LNCaP clone FGC (cell line): ENCODE results near the gene U2AF1L4.

Experiments
- DNase-seq: peaks from one replicate; pipeline ENCODE4 v3.0.0-alpha.2; 2011; ENCODE audit warnings: low read depth
- H3K4me3 ChIP-seq: 2 replicates; pipeline ENCODE4 v1.5.1; 2011; ENCODE audit warnings: mild to moderate bottlenecking, low read depth, low read length, control low read depth
- CTCF ChIP-seq: IDR thresholded peaks from 2 replicates; pipeline ENCODE4 v1.5.1; 2012; ENCODE audit warnings: mild to moderate bottlenecking; ENCODE audit not compliant: control insufficient read depth, insufficient read depth; ENCODE audit errors: extremely low read depth

Gene U2AF1L4

DNA sequence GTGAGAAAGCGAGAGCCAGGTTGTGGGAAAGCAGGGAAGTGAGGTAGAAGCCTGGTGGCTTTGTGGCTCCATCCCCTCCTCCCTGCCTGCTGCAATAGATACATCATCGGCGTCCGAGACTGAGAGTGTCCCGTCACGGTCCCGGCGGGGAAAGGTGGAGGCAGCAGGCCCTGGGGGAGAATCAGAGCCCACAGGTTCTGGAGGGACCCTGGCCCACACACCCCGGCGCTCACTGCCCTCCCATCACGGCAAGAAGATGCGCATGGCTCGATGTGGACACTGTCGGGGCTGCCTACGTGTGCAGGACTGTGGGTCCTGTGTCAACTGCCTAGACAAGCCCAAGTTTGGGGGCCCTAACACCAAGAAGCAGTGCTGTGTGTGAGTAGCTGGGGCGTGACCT is 22.3 kb downstream of the U2AF1L4 start:
- DNase-seq = no peak
- no peak overlapping the region for H3K4me3 ChIP-seq
- TF ChIP-seq CTCF = no peak

DNA sequence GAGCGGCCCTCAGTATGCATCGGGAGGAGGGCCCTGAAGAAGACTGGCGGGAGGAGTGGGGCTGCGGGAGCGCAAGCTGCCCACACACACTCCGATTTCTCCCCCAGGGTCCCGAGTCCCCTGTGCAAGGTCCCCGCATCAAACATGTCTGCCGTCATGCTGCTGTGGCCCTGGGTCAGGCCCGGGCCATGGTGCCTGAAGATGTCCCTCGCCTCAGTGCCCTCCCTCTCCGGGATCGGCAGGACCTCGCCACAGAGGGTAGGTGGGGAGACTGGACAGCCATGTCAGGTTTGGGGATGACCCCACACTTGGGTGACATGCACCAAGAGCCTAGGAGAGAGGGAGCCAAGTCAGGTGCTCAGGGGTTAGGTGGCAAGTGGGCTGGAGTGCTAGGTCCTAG is 22.8 kb downstream of the U2AF1L4 start:
- TF ChIP-seq CTCF = no peak
- DNase-seq = no peak
- H3K4me3 ChIP-seq = no peak overlapping the region

- DNase-seq = no peak
- H3K4me3 ChIP-seq = no peak overlapping the region
- no peak for TF ChIP-seq CTCF
These were observed 23.8 kb downstream of the U2AF1L4 start for GRCh38 chr19:35721374-35721773.

- no peak for TF ChIP-seq CTCF
- no peak overlapping the region for H3K4me3 ChIP-seq
- no peak for DNase-seq
These were observed 24.6 kb downstream of the U2AF1L4 start for GRCh38 chr19:35720648-35721047.

- H3K4me3 ChIP-seq = no peak overlapping the region
- TF ChIP-seq CTCF = no peak
- no peak for DNase-seq
These were observed 25.1 kb downstream of the U2AF1L4 start for GRCh38 chr19:35720163-35720524.

DNA sequence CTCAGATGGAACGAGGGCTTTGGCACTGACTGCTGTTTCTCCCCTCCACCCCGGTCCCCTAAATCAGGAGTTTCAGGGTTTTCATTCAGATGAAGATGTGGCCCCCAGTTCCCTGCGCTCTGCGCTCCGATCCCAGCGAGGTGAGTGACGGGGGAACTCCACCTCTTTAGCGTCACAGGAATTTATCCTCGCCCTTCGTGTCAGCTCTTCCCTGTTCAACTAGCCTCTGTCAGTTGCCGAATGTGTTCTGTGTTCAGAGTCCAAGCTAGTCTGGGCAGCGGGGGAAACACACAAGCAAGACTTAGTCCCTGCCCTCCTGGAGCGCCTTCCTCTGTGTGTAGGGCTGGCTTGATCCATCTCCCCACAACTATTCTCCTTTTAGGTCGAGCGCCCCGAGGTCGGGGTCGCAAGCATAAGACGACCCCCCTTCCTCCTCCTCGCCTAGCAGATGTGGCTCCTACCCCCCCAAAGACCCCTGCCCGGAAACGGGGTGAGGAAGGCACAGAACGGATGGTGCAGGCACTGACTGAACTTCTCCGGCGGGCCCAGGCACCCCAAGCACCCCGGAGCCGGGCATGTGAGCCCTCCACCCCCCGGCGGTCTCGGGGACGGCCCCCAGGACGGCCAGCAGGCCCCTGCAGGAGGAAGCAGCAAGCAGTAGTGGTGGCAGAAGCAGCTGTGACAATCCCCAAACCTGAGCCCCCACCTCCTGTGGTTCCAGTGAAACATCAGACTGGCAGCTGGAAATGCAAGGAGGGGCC is 25.6 kb downstream of the U2AF1L4 start:
- DNase-seq = no peak
- TF ChIP-seq CTCF = no peak
- H3K4me3 ChIP-seq = peak overlapping the region; percentile 80

- no peak for TF ChIP-seq CTCF
- DNase-seq = no peak
- H3K4me3 ChIP-seq = peak overlapping the region; percentile 80
These were observed 26.7 kb downstream of the U2AF1L4 start for GRCh38 chr19:35718345-35719041.
